Measurements from ENCODE around the gene ANKRD65.

Gene ANKRD65

GRCh38 chr1:1441002-1441888, 20.2 kb upstream of the ANKRD65 start:
- TF ChIP-seq CTCF (IDR thresholded peaks at IDR 0.05; ENCODE audit: low read depth, low read length), result peak; percentile 77
- no peak for DNase-seq (ENCODE audit: extremely low read depth, low read depth)

GRCh38 chr1:1440262-1441001, 19.4 kb upstream of the ANKRD65 start:
- no peak for TF ChIP-seq CTCF (IDR thresholded peaks at IDR 0.05; ENCODE audit: low read depth, low read length)
- no peak for DNase-seq (ENCODE audit: extremely low read depth, low read depth)

- DNase-seq (ENCODE audit: extremely low read depth, low read depth), result no peak
- no peak for TF ChIP-seq CTCF (IDR thresholded peaks at IDR 0.05; ENCODE audit: low read depth, low read length)
These were observed 18.6 kb upstream of the ANKRD65 start for GRCh38 chr1:1439546-1440261.

GRCh38 chr1:1438531-1439381, 17.7 kb upstream of the ANKRD65 start:
- no peak for TF ChIP-seq CTCF (IDR thresholded peaks at IDR 0.05; ENCODE audit: low read depth, low read length)
- DNase-seq (ENCODE audit: extremely low read depth, low read depth), result no peak

- no peak for DNase-seq (ENCODE audit: extremely low read depth, low read depth)
- TF ChIP-seq CTCF (IDR thresholded peaks at IDR 0.05; ENCODE audit: low read depth, low read length), result no peak
These were observed 16.9 kb upstream of the ANKRD65 start for GRCh38 chr1:1437904-1438376.

- DNase-seq (ENCODE audit: extremely low read depth, low read depth), result no peak
- TF ChIP-seq CTCF (IDR thresholded peaks at IDR 0.05; ENCODE audit: low read depth, low read length), result no peak
These were observed 16.2 kb upstream of the ANKRD65 start for GRCh38 chr1:1437033-1437903.
